GM18858 (cell line): ENCODE measurements around the gene RNF112.

ENCODE experiments used
- ATAC-seq: cut with Tn5 transposase; IDR thresholded peaks from one replicate; pipeline ENCODE4 v1.9.1; 2021; ENCODE audit not compliant: unreplicated experiment

RNF112 gene

GRCh38 chr17:19372866-19373504, 38.0 kb upstream of the RNF112 start:
- no peak for ATAC-seq

- ATAC-seq, result no peak
These were observed 36.9 kb upstream of the RNF112 start for GRCh38 chr17:19374136-19374535.

- no peak for ATAC-seq
These were observed 35.3 kb upstream of the RNF112 start for GRCh38 chr17:19375732-19376131.

DNA sequence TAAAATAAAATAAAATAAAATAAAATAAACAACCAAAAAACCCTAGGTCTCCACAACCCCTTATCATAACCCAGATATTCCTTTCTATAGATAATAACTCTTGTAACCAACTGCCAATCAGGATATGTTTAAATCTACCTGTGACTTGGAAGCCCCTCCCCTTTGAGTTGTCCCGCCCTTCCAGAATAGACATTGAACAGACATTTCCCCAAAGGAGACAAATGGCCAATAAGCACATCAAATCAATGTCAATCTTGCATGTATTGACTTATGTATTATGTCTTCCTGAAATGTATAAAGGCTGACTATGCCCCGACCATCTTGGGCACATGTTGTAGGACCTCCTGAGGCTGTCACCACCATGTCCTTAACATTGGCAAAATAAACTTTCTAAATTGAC, 34.2 kb upstream of the RNF112 start:
- no peak for ATAC-seq

DNA sequence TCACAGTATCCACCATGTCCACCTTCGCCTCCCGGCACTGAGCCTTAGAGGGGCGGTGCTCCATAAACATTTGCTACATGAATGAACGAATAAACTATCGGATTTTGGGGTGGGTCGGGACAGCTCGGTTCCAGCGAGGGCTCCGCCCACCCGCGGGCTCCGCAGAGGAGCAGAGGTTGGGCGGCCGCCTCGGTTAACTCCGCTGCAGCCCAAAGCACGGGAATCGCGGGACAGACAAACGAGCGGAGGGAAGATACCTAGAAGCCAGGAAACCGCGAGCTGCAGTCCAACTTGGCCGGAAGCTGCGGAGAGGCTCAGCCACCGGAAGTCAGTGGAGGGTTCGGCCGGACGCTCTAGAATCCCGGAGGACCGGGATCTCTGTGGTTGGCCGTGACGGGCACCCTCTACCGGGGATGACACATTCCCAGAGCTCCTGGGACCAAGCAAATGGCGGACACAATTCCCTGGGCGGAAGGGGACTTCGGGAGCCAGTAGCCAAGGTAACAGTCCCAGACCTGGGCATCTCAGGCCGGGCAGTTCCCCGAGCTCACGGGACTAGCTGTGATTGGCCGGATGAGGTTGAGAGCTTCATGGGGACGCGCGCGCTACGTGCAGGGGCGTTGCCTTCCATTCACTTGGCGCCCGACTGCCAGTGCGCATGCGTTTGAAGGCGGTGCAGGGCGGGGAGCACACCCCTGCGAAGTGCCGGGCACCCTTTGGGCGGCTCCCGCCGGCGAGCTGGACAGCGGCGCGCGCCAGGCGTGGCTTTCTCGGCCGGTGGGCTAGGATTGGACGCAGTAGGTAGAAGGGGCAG, 33.2 kb upstream of the RNF112 start:
- ATAC-seq, result peak; percentile 89

DNA sequence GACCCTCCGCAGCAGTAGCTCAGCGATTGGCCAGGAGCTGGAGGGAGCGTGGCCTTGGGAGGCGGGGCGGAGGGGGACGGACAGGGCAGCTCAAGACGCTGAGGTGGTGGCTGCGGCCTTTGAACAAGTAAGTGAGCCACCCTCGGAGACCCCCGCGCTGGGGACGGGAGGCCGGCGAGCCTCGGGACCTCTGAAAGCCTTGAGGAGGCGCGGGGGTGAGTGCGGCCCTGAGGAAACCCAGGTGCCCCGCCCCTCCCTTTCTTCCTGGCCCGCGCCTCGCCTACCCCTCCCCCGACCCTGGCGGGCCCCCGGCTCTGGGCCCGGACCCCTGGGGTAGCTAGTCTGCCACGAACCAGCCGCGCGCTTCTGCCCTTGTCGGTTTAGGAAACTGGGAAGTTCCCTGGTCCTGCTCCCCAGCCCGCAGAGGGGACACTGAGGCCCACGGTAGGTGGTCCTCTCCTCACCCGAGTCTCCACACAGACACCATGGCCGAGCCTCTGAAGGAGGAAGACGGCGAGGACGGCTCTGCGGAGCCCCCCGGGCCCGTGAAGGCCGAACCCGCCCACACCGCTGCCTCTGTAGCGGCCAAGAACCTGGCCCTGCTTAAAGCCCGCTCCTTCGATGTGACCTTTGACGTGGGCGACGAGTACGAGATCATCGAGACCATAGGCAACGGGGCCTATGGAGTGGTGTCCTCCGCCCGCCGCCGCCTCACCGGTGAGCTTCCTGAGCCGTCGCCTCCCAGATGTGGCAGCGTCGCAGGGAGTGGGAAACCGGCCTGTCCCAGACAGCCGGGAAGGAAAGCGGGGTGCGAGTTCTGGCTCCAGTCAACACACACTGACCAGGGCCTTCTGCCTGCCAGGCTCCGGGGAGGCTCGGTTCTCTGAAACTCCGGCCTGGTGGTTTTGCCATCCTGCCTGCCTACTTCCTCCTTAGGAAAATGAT, 32.3 kb upstream of the RNF112 start, which contains the start of gene MAPK7:
MAPK7 (plus strand) TSS at position 83 of the 945 bp plus-strand sequence; CDS start at position 486, 403 bp downstream.
- ATAC-seq, result no peak

- no peak for ATAC-seq
These were observed 31.5 kb upstream of the RNF112 start for GRCh38 chr17:19379361-19380065.

- ATAC-seq, result no peak
These were observed 30.3 kb upstream of the RNF112 start for GRCh38 chr17:19380481-19381301.

- ATAC-seq, result no peak
These were observed 29.7 kb upstream of the RNF112 start for GRCh38 chr17:19381361-19381740.

- ATAC-seq, result no peak
These were observed 29.1 kb upstream of the RNF112 start for GRCh38 chr17:19381741-19382444.

GRCh38 chr17:19382531-19383444, 28.2 kb upstream of the RNF112 start:
- no peak for ATAC-seq

GRCh38 chr17:19383681-19384470, 27.2 kb upstream of the RNF112 start:
- no peak for ATAC-seq

DNA sequence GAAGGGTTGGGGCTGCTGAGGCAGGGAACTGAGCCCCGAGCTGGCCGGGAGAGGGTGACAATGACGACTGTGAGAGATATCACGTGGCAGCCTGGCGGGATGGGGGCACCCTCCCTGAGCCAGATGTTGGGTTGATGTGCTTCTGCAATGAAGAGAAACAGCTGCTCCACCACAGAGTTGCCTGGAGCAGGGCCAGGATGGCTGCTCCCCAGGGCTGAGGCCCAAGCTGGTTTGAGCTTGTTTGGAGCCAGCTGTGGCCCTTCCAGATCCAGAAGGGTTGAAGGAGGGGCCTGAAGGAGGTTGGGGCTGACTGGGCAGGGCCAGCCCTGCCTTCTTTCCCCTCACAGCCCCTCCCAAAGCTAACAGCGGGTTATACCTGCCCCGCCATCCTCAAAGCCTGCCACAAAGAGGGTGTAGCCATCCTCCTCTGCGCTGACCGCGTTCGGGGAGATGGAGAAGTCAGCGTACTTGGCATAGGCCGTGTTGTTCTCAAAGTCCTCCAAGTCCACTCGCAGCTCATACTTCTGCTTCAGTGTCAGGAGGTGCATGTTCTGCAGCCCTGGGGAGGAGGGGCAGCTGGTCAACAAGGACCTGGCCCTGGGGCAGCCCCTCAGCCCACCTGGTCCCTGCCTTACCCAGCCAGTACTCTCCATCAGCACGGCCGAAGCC, 26.2 kb upstream of the RNF112 start:
- ATAC-seq, result no peak

GRCh38 chr17:19385521-19385983, 25.5 kb upstream of the RNF112 start:
- ATAC-seq, result no peak

DNA sequence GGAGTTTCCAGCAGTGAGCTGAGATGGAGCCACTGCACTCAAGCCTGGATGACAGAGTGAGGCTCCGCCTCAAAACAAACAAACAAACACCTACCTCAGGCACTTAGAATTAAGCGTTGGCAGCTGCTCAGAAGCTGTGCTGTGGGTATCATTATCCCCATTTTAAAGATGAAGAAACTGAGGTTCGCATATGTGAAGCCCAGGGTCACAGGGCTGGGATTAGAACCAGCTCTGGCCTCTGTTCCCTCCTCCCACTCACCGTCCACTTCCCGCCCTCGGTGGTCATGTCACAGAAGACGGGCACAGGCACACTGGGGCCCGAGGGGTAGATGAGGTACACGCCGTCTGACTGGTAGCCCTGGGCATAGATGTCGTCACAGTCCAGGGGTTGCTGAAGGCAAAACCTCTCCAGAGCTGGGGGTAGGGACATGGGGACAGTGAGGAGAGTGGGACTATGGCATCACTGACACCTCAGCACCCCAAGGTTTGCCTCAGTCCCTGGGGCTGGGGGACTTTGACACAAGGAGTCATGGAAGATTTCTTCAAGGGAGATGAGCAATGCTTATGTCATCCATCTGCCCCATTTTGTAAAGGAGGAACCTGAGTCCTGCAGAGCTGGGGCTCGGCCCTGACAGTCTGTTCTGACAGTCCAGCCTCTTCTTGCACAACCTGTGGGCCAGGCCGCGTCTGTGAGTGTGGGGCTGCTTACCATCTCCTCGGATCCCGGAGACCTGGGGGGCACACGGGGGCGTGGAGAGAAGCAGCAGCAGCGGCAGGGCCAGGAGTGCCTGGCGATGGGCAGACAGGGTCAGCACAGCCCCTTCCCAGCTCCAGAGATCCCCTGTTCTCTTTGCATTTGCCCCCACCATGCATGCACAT, 24.7 kb upstream of the RNF112 start:
- no peak for ATAC-seq
